T-helper 1 cell treated with Interleukin-12 subunit alpha and Interleukin-12 subunit beta and Interleukin-4 antibody, amounts not matched to agents 30 ng/mL and 1 ng/mL, for 36 hours (primary cell): ENCODE measurements around the gene TMEM175. TPM values are rescaled to one million over a fixed set of nuclear protein-coding genes. Genes with fewer than 3 reads are reported as not detected.
"Not testable (repeated sequence)": the region's sequence is repeated elsewhere in the genome, so short reads cannot be mapped to it uniquely, and the experiment has no call there.

ENCODE experiments used
- intact Hi-C: fragments of 100-400 bp; cut with micrococcal nuclease; formaldehyde crosslinking; loops from one replicate; pipeline ENCODE4 v1.15.1; 2024
- total RNA-seq: library from RNA; stranded (reverse); gene quantifications from 2 replicates; pipeline ENCODE4 v1.2.3, GENCODE V29; 2022

The TMEM175 gene
- total RNA-seq, 1 donor from 2014 or later: 24.9 TPM

DNA sequence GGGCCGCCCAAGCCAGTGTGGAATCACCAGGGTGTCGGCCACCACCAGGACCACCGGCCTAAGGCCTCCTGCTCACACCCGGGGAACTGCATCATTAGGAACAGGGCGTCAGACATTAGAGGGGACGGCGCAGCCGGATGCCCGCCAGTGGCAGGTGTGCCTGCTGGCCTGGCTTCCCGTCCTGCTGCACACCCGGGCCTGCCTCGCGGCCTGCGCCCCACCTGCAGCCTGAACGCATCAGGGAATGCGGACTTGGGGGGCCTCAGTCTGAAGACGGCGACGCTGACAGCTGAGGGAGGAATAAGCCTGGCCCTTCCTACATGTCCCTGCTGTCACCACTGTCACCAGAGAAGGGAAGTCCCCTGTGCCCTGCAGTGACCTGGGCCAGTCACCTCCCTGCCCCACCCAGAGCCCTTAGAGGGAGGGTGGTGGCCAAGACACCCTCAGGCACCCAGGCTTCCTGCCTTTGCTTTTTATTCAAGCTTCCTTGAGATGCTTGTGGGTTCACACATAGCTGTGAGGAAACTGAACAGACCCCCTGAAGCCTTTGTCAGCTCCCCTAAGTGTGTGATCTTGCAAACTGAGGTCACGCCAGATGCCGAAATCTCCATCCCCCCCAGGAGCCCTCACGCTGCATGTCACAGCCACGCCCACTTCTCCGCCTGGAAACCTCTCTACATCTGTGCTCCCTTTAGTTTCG is 37.9 kb downstream of the TMEM175 start:
- intact Hi-C loops: loop anchor here (5.0 kb wide), 1 partner anchor 87 kb away; no protein-coding TSS in a partner anchor

DNA sequence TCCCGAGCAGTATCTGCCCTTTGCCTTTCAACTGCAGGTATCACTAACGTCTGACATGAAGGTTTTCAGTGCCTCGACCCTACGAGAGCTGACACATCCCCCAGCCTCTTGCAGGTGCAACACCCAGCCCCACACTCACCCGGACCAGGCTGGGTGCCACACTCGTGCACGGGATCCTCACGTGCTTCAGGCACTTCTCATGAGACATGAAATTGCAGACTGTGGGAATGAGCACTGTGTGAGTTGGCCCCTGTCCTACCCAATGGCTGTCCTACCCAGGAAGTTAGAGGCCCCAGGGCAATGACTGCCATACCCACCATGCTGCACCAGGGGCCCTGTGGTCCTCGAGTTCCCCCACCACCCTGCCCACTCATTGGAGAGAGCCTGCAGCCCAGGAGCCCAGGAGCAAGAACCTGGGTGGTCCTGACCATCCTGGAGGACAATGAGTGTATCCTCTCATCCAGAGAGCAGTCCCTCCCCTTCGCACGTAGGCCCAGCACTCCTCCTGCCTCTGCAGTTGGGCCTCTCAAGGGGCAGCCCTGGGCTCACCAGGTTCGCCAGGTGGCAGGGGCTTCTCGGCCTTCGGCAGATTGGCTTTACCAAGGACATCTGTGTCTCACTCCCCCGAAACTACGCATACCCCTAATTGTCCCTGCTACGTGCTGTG is 38.7 kb downstream of the TMEM175 start:
- intact Hi-C loops: loop anchor here (5.0 kb wide), 1 partner anchor 86 kb away; no protein-coding TSS in a partner anchor

DNA sequence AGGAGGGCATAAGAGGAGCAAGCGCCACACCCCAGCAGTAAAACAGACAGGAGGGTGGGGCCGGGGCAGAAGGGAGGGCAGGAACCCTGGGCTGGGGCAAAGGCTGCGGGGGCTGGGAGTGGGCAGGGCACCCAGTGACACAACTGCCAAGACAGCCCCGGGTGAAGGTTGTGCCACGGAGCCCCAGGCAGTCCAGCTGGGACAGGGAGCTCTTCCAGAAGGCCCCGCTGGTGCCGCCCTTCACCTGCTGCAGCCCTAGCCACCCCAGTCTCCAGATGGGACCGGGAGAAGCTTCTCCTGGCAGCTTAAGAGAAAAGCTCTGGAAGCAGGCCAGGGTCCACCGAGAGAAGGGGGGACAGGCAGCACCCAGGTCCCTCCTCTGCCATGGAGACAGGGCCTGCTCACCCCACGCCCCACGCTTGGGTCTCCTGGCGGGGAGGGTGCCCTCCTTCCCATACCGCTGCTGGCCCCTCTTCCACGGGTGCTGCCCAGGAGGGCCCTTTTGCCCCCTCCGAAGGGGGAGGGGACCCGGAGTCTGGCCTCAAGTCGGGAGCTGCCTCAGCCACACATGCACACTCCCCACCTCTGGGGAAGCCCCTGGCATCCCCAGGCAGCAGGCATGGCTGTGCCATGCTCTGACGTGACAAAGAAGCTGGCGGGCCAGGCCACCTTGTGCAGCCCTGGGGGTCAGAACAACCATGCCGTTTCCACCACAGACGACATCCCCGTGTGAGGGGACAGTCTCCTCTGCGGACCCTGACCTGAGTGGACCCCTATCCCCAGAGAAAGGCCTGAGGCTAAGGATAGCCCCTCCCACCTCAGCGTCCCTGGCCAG is 39.6 kb downstream of the TMEM175 start:
- intact Hi-C loops: loop anchor here (2.0 to 5.0 kb wide), 2 partner anchors 85 to 267 kb away; partner anchors contain the start of gene PCGF3

DNA sequence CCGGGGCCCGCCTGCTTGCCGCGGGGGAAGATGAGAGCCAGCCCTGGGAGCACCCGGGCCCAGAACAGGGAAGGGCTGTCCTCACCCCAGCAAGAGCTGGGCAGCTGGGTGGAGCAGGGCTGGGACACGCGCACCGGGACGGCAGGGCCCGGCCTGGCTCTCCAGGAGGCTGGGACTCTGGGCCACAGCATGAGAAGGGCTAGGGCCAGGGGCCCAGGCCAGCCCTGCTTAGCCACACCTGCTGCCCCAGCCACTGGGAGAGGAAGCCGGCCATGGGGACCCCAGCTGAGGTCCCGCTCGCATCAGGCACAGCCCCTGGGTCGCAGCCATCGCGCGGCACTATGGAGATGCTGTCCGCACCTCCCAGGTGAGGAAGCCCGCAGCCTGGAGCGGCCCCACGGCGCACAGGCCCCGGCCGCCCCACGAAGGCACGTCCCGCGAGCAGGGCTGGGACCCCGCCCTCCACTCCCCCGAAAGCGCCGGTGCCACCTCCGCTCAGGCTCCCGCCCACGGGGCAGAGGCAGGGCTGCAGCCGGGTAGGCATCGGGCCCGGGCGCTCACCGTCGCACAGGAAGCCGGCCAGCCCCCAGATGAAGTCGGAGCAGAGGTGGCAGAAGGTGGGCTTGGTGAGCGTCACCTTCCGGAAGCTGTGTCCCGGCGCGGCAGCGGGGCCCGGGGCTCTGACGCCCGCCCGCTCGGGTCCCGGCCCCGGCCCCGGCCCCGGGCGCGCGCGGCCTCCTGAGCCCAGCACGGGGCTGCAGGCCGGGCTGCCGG is 40.6 kb downstream of the TMEM175 start:
- intact Hi-C loops: loop anchor here (1.0 to 5.0 kb wide), 9 partner anchors 13 to 636 kb away; partner anchors contain the start of genes ATP5ME, GAK, MYL5 and PCGF3

DNA sequence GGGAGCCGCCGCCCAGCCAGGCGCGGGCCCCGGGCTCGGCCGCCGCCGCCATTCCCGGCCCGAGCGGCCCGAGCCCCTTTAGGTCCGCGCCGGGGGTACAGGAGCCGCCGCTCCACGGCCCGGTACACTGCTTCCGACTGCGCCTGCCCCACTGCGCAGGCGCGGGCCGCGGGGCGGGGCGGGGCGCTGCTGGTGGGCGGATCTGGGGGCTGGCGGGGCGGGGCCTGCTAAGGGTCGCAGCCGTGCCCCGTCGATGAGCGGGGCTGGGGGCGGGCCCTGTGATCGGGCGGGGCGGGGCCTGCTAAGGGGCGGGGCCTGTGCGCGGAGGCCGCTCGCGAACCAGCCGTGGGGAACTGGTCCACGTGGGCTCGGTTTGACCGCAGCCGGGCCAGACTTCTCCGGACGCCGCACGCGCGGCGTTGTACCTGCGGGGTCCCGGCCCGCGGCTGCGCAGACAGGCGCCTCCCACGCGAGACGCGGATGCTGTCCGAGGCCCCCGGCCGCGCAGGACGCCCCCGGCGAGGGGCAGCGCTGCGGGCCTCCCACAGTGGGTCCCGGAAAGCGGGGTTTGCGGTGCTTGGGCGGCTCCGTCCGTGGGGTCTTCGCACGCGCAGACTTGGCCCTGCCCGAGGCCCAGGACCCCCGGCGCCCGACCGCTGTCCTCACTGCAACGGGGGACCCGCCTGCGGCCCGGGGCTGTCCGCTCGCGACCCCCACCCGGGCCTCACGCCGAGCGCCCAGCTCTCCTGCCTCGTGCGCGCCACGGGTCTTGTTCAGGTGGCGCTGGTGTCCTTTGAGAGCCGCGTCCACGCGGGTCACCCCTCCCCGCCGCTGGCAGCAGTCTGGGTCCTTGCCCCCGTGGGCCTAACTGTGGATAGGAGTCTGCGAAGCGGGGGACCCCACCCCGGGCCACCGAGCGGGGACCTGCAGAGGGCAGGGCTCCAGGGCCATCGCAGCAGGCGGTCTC is 41.5 kb downstream of the TMEM175 start, which contains the start of gene DGKQ:
DGKQ (minus strand) TSS at position 139 of the 967 bp plus-strand sequence; CDS start at position 52, 87 bp downstream.
- intact Hi-C loops: loop anchor here (1.0 to 5.0 kb wide), 9 partner anchors 13 to 636 kb away; partner anchors contain the start of genes ATP5ME, GAK, MYL5 and PCGF3

DNA sequence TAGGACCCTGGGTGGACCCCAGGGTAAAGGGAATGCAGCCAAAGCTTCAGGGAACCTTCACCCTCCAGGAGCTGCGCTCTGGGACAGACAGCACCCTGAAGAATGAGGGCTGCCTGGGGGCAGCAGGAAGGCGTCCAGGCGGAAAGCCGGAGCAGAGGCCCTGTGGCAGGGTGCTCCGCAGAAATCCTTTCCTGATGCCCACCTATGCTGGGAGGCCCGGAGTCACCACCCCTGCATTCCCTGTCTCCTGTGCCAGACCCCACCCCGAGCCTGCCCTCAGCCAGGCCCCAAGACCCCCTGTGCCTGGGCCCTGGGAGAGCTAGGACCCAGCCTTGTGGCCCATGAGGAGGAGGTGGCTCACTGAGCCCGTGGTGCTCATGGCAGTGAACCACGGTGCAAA is 42.4 kb downstream of the TMEM175 start:
- intact Hi-C loops: loop anchor here (5.0 kb wide), 1 partner anchor 83 kb away; no protein-coding TSS in a partner anchor

DNA sequence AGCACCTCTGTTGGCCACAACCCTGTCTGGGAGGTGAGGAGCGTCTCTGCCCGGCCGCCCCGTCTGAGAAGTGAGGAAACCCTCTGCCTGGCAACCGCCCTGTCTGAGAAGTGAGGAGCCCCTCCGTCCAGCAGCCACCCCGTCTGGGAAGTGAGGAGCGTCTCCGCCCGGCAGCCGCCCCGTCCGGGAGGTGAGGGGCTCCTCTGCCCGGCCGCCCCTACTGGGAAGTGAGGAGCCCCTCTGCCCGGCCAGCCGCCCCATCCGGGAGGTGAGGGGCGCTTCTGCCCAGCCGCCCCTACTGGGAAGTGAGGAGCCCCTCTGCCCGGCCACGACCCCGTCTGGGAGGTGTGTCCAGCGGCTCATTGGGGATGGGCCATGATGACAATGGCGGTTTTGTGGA is 43.8 kb downstream of the TMEM175 start:
- intact Hi-C loops: not testable (repeated sequence)

DNA sequence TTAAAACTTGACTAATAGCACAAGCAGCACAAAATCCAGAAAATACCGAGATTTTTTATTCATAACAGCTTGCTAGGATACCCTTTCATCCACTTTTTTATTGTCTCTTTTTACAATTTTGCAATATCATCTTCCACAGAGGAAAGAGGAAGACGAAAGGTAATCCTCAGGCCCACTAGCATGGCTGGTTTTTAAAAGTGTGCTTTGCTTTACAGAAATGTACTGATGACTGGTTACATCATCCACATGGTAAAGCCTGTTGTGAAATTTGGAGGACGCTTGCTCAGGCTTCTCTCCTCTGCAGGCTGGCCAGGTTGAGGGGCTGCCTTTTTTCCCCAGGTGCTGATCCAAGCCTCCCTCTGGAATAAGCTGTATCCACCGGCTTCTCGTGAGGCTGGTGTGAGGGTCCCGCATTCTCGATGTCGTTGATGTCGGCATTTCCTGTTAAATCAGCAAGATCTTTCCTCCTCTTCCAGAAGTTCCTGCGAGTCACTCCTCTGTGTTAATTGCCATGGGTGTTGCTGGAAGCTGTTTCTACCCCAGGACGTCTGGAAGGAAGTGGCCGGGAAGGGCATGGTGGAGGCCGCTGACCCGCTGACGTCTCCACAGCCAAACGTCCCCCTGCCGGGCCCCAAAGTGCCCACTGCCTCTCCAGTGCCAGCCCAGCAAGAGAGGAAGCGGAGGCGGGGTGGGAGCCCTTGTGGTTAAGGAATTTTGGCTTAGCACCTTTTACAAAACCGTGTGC is 46.9 kb downstream of the TMEM175 start:
- intact Hi-C loops: no loop called here

DNA sequence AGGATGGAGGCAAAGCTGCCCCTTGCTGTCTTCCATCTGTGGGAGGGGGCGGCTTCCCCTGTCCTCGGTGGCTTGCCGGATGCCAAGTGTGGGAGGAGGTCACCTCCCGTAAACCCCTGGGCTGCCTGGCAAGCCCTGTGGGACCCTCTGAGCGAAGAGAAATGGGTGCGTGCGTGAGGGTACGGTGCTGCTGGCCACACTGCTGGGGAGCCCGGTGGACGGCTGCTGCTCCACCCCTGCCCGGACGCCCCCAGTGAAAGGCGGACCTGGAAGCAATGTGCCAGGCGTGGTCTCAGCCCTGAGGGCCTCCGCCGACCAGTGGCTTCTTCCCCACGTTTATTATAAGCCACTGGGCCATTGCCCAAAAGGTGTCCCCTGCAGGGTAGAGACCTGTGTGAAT is 50.0 kb downstream of the TMEM175 start:
- intact Hi-C loops: loop anchor here (10.0 kb wide), 2 partner anchors 507 to 737 kb away; no protein-coding TSS in a partner anchor

DNA sequence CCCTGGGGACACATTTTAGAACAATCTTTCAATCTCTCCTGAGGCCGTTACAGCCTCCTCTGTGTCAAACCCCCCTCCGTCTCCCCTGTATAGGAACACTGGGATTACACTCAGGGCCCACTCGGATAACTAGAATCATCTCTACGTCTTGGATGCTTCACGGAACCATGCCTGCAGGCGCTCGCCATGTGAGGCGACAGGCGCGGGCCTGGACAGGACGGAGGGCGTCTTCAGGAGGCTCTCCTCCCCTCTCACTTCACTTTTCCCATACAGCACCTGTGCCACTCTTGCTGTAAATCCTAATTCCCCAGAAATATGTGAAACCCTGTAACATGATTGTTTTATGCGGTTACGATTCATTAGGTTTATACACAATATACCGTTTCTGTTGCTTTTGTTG is 50.6 kb downstream of the TMEM175 start:
- intact Hi-C loops: loop anchor here (10.0 kb wide), 2 partner anchors 508 to 738 kb away; no protein-coding TSS in a partner anchor

DNA sequence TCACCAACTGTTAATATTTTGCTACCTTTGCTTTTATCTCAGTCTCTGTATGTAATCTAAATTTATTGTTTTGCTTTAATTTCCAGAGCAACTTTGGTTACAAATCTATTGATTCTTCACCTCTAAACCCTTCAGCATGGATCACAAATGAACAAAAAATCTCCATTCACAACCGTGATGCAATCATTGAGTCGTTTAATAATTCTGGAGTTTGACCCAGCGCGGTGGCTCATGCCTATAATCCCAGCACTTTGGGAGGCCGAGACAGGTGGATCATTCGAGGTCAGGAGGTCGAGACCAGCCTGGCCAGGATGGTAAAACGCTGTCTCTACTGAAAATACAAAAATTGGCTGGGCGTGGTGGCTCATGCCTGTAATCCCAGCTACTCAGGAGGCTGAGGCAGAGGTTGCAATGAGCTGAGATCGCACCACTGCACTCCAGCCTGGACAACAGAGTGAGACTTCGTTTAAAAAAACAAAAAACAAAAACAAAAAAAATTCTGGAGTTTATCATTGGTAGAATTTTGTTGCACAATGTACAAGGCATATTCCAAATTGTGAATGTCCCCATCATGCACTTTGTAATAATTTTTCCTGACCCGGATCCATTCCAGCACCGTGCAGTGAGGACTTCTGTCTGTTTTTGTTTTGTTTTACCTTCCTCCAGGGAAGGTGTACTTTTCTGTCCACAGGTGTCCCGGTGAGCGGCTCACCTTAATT is 52.2 kb downstream of the TMEM175 start:
- intact Hi-C loops: loop anchor here (1.0 to 10.0 kb wide), 3 partner anchors 26 to 740 kb away; no protein-coding TSS in a partner anchor

DNA sequence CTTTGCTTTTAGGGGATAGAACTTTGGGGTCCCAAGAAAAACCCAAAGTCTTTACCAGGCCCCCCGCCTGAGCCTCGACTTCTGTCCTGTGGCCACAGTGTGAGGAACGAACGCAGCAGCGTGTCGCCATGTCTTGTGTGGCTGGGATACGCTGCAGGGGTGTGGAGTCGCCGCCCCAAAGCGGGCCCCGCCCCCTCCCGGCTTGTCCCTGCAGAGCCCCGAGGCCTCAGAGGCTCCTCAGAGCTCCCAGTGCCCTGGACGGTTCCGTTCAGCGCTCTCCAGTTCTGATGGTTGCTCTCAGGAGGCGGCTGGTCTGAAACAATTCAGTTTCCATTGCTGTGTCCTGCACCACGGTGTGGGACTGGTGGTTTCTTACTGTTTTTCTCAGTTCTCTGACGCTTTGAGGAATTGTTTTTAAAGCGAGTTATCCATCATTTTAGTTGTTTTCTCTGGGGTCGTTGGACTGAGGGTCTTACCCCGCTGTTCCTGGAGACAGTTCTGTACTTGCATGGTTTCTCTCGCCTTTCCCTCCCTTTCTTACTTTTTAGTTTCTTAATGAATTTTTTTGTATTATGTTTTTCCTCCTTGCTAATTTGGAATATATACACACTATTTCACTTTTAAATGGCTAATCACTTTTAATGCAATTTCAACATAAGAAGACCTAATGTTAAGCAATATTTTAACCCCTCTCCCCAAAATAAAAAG is 53.0 kb downstream of the TMEM175 start:
- intact Hi-C loops: loop anchor here (1.0 to 10.0 kb wide), 3 partner anchors 25 to 740 kb away; no protein-coding TSS in a partner anchor

DNA sequence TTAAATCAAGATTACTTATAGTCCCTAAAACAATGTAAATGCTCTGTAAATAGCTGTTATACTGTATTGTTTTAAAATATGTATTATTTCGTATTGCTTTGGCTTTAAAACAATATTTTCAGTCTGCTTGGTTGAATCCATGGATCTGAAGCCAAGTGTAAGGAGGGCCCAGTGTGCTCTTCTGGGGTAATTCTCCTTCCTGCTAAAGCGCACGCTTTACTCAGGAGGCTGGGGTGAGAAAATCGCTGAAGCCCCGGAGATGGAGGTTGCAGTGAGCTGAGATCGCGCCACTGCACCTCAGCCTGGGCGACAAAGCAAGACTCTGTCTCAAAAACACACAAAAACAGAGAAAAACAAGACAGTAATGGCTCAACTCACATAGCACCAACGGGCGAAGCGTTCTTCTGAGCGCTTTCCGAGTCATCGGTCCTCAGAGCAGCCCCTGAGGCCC is 54.2 kb downstream of the TMEM175 start:
- intact Hi-C loops: loop anchor here (1.0 to 10.0 kb wide), 6 partner anchors 13 to 742 kb away; partner anchors contain the start of genes ATP5ME, DGKQ and MYL5

DNA sequence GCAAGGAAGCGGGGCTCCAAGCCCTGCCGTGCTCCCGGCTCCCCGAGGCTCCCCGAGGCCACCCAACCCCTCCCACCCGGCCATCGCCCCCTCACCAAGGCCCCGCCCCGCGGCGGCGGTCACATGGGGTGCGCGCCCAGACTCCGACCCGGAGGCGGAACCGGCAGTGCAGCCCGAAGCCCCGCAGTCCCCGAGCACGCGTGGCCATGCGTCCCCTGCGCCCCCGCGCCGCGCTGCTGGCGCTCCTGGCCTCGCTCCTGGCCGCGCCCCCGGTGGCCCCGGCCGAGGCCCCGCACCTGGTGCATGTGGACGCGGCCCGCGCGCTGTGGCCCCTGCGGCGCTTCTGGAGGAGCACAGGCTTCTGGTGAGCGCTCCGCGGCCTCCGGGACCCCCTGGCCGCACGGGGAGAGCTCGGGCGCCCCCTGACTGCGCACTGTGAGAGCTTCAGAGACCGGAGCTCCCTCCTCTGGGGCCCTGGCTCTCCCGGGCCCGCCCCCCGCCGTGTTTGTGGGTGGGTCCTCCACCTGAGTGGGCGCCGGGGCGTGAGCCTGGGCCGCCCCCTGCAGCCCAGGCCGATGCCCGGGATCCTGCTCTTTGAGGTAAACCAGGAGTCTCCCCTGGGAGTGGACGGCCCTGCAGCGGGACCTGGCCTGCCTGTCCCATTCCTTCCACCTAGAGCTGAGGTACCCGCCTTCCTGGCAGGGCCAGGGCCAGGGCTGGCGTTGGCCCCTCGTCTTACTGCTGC is 54.8 kb downstream of the TMEM175 start, which contains the start of gene IDUA:
IDUA (plus strand) TSS at position 166 of the 745 bp plus-strand sequence; CDS start at position 207, 41 bp downstream.
- intact Hi-C loops: loop anchor here (1.0 to 10.0 kb wide), 8 partner anchors 14 to 742 kb away; partner anchors contain the start of genes ATP5ME, DGKQ, GAK and MYL5

DNA sequence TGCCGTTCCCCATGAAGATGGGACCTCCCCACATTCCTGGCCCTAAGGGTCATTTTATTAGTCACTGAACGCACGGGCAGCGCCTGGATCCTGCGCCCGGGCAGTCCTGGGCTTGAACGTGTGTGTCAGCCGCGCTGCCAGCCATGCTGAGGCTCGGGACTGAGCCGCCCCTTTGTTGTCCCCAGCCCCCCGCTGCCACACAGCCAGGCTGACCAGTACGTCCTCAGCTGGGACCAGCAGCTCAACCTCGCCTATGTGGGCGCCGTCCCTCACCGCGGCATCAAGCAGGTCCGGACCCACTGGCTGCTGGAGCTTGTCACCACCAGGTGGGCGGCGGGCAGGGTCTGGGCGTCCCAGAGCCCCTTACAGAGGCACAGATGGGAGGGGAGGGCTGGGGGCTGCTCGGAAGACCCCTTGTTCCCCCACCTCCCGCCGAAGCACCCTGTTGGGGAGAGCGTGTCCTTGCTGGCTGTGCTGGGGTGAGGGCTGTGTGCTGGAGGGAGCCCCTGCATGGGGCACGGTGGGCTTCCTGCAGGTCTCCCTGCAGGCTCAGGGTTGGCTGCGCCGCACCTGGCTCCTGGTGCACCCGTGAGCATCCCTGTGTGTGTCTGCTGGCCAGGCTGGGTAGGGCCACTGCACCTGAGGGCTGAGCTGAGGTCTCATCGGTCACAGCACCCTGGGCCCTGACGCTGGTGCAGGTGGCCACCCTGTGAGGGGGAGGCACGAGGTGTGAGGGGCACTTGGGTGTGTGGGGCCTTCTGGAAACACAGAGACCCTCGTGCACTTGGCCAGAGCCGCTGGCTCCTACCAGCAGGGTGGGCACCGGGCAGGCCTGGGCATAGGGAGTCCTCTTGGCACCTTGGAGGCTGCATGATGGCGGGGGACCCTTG is 55.6 kb downstream of the TMEM175 start:
- intact Hi-C loops: loop anchor here (1.0 to 10.0 kb wide), 5 partner anchors 56 to 743 kb away; partner anchors contain the start of genes GAK and TMEM175
